Fibroblast of lung (primary cell): ENCODE data around the gene TMUB1. TPM values are rescaled to one million over a fixed set of nuclear protein-coding genes. Genes with fewer than 3 reads are reported as not detected.

ENCODE experiments used
- DNase-seq, 2 donors: peaks; one replicate each; pipeline versions ENCODE4 v3.0.0 to v3.0.0-alpha.2; 2010; ENCODE audit warnings: low read depth in 2 of 2
- H2AFZ ChIP-seq: 2 replicates; pipeline ENCODE4 v1.5.1; 2012; ENCODE audit warnings: low read length, control low read depth, inconsistent platforms
- H3K27ac ChIP-seq: 2 replicates; pipeline ENCODE4 v1.5.1; 2011; ENCODE audit warnings: low read length, control low read depth; ENCODE audit not compliant: insufficient read depth
- H3K27me3 ChIP-seq: 2 replicates; pipeline ENCODE4 v1.5.1; 2011; ENCODE audit warnings: mild to moderate bottlenecking, low read length; ENCODE audit not compliant: control insufficient read depth, insufficient read depth
- H3K36me3 ChIP-seq: 2 replicates; pipeline ENCODE4 v1.5.1; 2011; ENCODE audit warnings: low read length; ENCODE audit not compliant: control insufficient read depth, insufficient read depth
- H3K4me1 ChIP-seq: 2 replicates; pipeline ENCODE4 v1.5.1; 2011; ENCODE audit warnings: low read length; ENCODE audit not compliant: control insufficient read depth, insufficient read depth; ENCODE audit errors: extremely low read depth
- H3K4me2 ChIP-seq: 2 replicates; pipeline ENCODE4 v1.5.1; 2011; ENCODE audit warnings: low read length, control low read depth; ENCODE audit not compliant: insufficient read depth; ENCODE audit errors: extremely low read depth
- H3K4me3 ChIP-seq, 4 experiments: fragments of 200-600 bp in 1 of 4; sonication (generic) in 1 of 4; replicated peaks in 1 of 4; 2 replicates each; pipeline ENCODE4 v1.5.1; 2011 to 2016; ENCODE audit warnings: low read length in 4 of 4, low read depth in 3 of 4, mild to moderate bottlenecking in 3 of 4, control low read depth in 2 of 4, inconsistent platforms in 1 of 4, mixed read lengths in 1 of 4; ENCODE audit not compliant: insufficient read depth in 1 of 4; ENCODE audit errors: control extremely low read depth in 1 of 4
- H3K79me2 ChIP-seq: 2 replicates; pipeline ENCODE4 v1.5.1; 2012; ENCODE audit warnings: mild to moderate bottlenecking, low read length, inconsistent platforms; ENCODE audit not compliant: control insufficient read depth, insufficient read depth
- H3K9ac ChIP-seq: 2 replicates; pipeline ENCODE4 v1.5.1; 2011; ENCODE audit warnings: mild to moderate bottlenecking, low read length, control low read depth; ENCODE audit not compliant: insufficient read depth
- H3K9me3 ChIP-seq: 2 replicates; pipeline ENCODE4 v1.5.1; 2012; ENCODE audit warnings: low read depth, low read length; ENCODE audit not compliant: control insufficient read depth, insufficient read depth
- H4K20me1 ChIP-seq: 2 replicates; pipeline ENCODE4 v1.5.1; 2011; ENCODE audit warnings: low read length; ENCODE audit not compliant: control insufficient read depth, insufficient read depth; ENCODE audit errors: extremely low read depth
- CTCF ChIP-seq, 2 donors: IDR thresholded peaks in 1 of 2; conservative IDR thresholded peaks in 1 of 2; 1 replicate in 1 of 2; 2 replicates in 1 of 2; pipeline ENCODE4 v1.5.1; 2011 to 2012; ENCODE audit warnings: low read length in 2 of 2, control low read depth in 1 of 2, inconsistent platforms in 1 of 2, low read depth in 1 of 2, mild to moderate bottlenecking in 1 of 2
- EZH2 ChIP-seq: IDR thresholded peaks from 2 replicates; pipeline ENCODE4 v1.5.1; 2012; ENCODE audit warnings: low read length, control low read depth, mild to moderate bottlenecking; ENCODE audit errors: missing control alignments
- polyA plus RNA-seq, 2 donors: library from polyadenylated mRNA; depleted of rRNA in 1 of 2; stranded (reverse) in 1 of 2; unstranded in 1 of 2; fragments of >200 nt; gene quantifications; 2 replicates each; pipeline ENCODE4 v1.2.1, GENCODE V29; 2011 to 2012; ENCODE audit warnings: missing spikeins in 1 of 2
- total RNA-seq: library from RNA; depleted of rRNA; stranded (reverse); fragments of >200 nt; gene quantifications from 2 replicates; pipeline ENCODE4 v1.2.1, GENCODE V29; 2014

The TMUB1 gene
- total and polyA plus RNA-seq, 2 donors (not counting 1 experiment from before 2014, with no cell fraction given) = 11.9 to 20.3 TPM

GRCh38 chr7:151088019-151088855, 4.9 kb upstream of the TMUB1 start:
- Histone ChIP-seq H4K20me1 (no peaks in the 10 kb centered on the region), H3K4me2 (peak overlapping the region; percentile 96), H3K27ac (peak overlapping the region; percentile 88), H3K4me3 (peak overlapping the region; percentile 61 to 96 (median 81)), H3K27me3 (no peaks in the 10 kb centered on the region), H3K9me3 (no peaks in the 10 kb centered on the region), H2AFZ (no peak overlapping the region), H3K79me2 (peaks cover 63% of the 10 kb centered on the region), H3K9ac (peak overlapping the region; percentile 83), H3K36me3 (no peaks in the 10 kb centered on the region), H3K4me1 (peaks cover 21% of the 10 kb centered on the region)
- DNase-seq = peak; percentile 17 to 42
- TF ChIP-seq CTCF (conservative IDR thresholded peaks at IDR 0.05 in 1 of 2, IDR thresholded peaks at IDR 0.05 in 1 of 2; ENCODE audit: low read depth in 1 of 2, low read length in 2 of 2) (no peak), EZH2 (no peak)

GRCh38 chr7:151087245-151088018, 4.1 kb upstream of the TMUB1 start:
- H3K4me1 ChIP-seq = peaks cover 23% of the 10 kb centered on the region
- H3K27ac ChIP-seq = peak overlapping the region; percentile 88
- H3K4me2 ChIP-seq = peak overlapping the region; percentile 96
- no peaks in the 10 kb centered on the region for H3K27me3 ChIP-seq
- no peak overlapping the region for H2AFZ ChIP-seq
- no peaks in the 10 kb centered on the region for H3K36me3 ChIP-seq
- peak overlapping the region; percentile 83 for H3K9ac ChIP-seq
- no peaks in the 10 kb centered on the region for H3K9me3 ChIP-seq
- peak; percentile 60 to 62 for DNase-seq
- peaks cover 58% of the 10 kb centered on the region for H3K79me2 ChIP-seq
- TF ChIP-seq CTCF (conservative IDR thresholded peaks at IDR 0.05 in 1 of 2, IDR thresholded peaks at IDR 0.05 in 1 of 2; ENCODE audit: low read depth in 1 of 2, low read length in 2 of 2) (peak in 1 of 2 donors; percentile 2), EZH2 (no peak)
- H4K20me1 ChIP-seq = no peaks in the 10 kb centered on the region
- H3K4me3 ChIP-seq = peak overlapping the region; percentile 67 to 96 (median 81)

- peaks cover 4% of the 10 kb centered on the region for H3K36me3 ChIP-seq
- no peaks in the 10 kb centered on the region for H4K20me1 ChIP-seq
- TF ChIP-seq CTCF (conservative IDR thresholded peaks at IDR 0.05 in 1 of 2, IDR thresholded peaks at IDR 0.05 in 1 of 2; ENCODE audit: low read depth in 1 of 2, low read length in 2 of 2) = no peak
- no peak for TF ChIP-seq EZH2
- peak overlapping the region; percentile 90 for H3K4me2 ChIP-seq
- no peak overlapping the region for H2AFZ ChIP-seq
- H3K79me2 ChIP-seq = peaks cover 58% of the 10 kb centered on the region
- no peaks in the 10 kb centered on the region for H3K27me3 ChIP-seq
- H3K27ac ChIP-seq = peak overlapping the region; percentile 88
- peak overlapping the region; percentile 67 to 96 (median 81) for H3K4me3 ChIP-seq
- peak overlapping the region; percentile 83 for H3K9ac ChIP-seq
- no peaks in the 10 kb centered on the region for H3K9me3 ChIP-seq
- peak in 1 of 2 donors; percentile 37 for DNase-seq
- peaks cover 29% of the 10 kb centered on the region for H3K4me1 ChIP-seq
These were observed 3.5 kb upstream of the TMUB1 start for GRCh38 chr7:151086802-151087244.
